GM18505 (cell line): ENCODE measurements around the gene ANKRD55.
"Not testable (repeated sequence)": the region's sequence is repeated elsewhere in the genome, so short reads cannot be mapped to it uniquely, and the experiment has no call there.

Experiments
- ATAC-seq: cut with Tn5 transposase; IDR thresholded peaks from one replicate; pipeline ENCODE4 v1.9.1; 2021; ENCODE audit not compliant: unreplicated experiment
- POLR2A ChIP-seq: IDR thresholded peaks from 4 replicates; pipeline ENCODE4 v1.6.1; 2011; ENCODE audit warnings: borderline replicate concordance; ENCODE audit not compliant: insufficient read depth, insufficient read length; ENCODE audit errors: extremely low read depth

The ANKRD55 gene

GRCh38 chr5:56206126-56206910 is 26.8 kb downstream of the ANKRD55 start:
- no peak for ATAC-seq
- TF ChIP-seq POLR2A = no peak

DNA sequence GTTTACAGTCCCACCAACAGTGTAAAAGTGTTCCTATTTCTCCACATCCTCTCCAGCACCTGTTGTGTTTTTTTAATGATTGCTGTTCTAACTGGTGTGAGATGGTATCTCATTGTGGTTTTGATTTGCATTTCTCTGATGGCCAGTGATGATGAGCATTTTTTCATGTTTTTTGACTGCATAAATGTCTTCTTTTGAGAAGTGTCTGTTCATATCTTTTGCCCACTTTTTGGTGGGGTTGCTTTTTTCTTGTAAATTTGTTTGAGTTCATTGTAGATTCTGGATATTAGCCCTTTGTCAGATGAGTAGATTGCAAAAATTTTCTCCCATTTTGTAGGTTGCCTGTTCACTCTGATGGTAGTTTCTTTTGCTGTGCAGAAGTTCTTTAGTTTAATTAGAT is 29.2 kb downstream of the ANKRD55 start:
- not testable (repeated sequence) for ATAC-seq

- no peak for TF ChIP-seq POLR2A
- no peak for ATAC-seq
These were observed 30.6 kb downstream of the ANKRD55 start for GRCh38 chr5:56202483-56202882.

DNA sequence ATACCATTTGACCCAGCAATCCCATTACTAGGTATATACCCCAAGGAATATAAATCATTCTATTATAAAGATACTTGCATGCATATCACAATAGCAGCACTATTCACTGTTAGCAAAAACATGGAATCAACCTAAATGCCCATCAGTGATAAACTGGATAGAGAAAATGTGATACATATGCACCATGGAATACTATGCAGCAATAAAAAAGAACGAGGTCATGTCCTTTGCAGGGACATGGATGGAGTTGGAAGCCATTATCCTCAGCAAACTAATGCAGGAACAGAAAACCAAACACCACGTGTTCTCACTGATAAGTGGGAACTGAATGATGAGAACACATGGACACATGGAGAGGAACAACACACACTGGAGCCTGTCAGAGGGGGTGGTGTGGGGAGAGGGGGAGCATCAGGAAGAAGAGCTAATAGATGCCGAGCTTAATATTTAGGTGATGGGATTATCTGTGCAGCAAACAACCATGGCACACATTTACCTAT is 31.3 kb downstream of the ANKRD55 start:
- ATAC-seq = not testable (repeated sequence)

GRCh38 chr5:56200971-56201666 is 32.0 kb downstream of the ANKRD55 start:
- TF ChIP-seq POLR2A = no peak
- ATAC-seq = no peak

DNA sequence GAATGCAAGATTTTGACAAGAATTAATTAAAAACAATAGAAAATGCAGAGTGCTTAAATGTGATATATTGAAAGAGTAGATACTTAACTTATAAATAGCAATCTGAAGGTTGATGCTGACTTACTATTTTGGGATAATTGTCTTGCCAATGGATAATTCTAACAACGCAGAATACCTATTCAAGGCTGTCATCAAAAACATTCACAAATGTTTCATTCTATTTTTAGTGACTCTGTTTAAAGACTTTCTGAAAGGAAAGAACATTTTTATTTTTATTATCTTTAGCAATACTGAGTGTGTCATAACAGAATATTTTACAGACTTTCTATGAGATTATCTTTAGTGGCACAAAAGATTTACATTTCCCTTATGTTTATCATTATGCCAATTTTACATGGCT is 38.1 kb downstream of the ANKRD55 start:
- ATAC-seq = no peak
- TF ChIP-seq POLR2A = no peak

GRCh38 chr5:56192246-56192645 is 40.9 kb downstream of the ANKRD55 start:
- ATAC-seq = no peak
- no peak for TF ChIP-seq POLR2A

DNA sequence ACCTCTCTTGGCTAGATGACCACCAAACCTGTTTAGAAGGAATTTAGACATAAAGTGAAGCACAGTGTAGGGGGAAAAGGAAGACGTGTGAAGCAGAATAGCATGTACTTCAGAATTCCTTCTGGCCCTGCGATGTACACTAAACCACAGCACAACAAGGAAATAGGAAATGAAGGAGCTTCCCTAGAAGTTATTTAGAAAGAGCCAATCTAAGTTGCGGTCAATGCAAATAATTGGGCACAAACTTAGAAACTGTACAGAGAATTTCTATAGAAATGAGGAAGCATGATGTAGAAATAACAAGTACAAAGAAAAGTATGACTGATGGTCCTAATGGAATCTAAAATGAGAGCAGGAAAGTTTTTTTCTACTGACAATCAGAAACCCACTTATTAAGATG is 41.5 kb downstream of the ANKRD55 start:
- ATAC-seq = no peak
- TF ChIP-seq POLR2A = no peak

DNA sequence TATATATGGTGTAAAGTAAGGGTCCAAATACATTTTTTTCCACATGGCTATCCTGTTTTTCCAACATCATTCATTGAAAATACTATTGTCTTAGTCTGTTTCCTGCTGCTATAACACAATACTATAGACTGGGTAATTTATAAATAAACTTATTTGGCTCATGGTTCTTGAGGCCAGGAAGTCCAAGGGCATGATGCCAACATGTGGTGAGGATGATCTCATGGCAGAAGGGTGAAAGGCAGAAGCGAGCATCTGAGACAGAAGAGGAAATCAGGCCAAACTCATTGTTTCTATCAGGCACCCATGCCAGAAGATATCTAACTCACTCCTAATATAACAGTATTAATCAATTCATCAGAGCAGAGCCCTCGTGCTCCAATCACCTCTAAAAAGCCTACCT is 42.6 kb downstream of the ANKRD55 start:
- no peak for TF ChIP-seq POLR2A
- ATAC-seq = no peak

DNA sequence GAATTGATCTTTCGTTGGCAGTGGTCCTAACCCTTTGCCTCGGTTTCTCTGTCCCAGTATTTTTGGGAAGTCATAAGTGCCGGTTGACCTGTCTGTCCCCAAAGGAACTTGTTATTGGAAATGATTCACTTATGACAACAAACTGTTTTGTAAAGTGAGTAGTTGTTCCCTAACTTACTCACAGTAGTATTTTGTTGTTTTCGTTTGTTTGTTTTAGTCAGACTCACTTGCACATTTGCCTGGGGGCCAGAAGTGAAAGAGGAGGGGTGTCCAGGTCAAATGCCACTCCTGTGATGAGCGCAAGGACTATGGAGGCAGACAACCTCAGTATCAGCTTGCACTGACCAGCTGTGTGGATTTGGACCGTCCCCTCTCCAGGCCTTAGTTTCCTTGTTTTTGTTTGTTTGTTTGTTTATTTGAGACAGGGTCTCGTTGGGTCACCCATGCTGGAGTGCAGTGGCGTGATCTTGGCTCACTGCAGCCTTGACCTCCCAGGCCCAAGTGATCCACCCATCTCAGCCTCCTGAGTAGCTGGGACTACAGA is 47.3 kb downstream of the ANKRD55 start:
- ATAC-seq = no peak
- TF ChIP-seq POLR2A = no peak

- TF ChIP-seq POLR2A = no peak
- no peak for ATAC-seq
These were observed 49.6 kb downstream of the ANKRD55 start for GRCh38 chr5:56183506-56183905.

DNA sequence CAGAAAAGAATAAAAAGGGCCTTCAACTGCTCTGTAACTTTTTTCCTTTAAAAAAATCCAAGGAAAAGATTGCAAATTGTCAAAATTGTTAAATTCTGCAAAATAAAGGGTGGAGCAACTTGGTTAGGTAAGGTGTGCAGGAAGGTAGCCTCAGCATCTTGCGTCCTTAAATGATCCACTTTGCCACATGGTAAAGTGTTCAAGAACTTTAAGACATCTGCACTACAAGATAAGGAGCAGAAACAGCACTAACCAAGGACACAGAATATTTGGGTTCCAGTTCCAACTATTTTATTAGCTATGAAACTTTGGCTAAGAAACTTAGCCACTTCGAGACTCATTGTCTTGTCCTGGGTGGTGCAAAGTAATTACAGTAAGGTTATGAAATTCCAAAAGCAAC is 53.7 kb downstream of the ANKRD55 start:
- ATAC-seq = no peak

GRCh38 chr5:56178823-56179222 is 54.3 kb downstream of the ANKRD55 start:
- ATAC-seq = no peak
- no peak for TF ChIP-seq POLR2A

More for the DNA sequence above, 53.7 kb downstream of the ANKRD55 start:
- TF ChIP-seq POLR2A = no peak
